Measurements from ENCODE around the gene ENG.

Gene ENG

GRCh38 chr9:127860779-127861178, 6.3 kb upstream of the ENG start:
- TF ChIP-seq ZFX (IDR thresholded peaks at IDR 0.05; ENCODE audit: borderline replicate concordance) = no peak
- no peak for TF ChIP-seq CTCF (IDR thresholded peaks at IDR 0.05)
- no peak overlapping the region for H3K27ac ChIP-seq

GRCh38 chr9:127860260-127860659, 5.8 kb upstream of the ENG start:
- H3K27ac ChIP-seq = no peak overlapping the region
- TF ChIP-seq ZFX (IDR thresholded peaks at IDR 0.05; ENCODE audit: borderline replicate concordance) (no peak), CTCF (IDR thresholded peaks at IDR 0.05) (no peak)

GRCh38 chr9:127858041-127858512, 3.6 kb upstream of the ENG start:
- no peak overlapping the region for H3K27ac ChIP-seq
- no peak for TF ChIP-seq ZFX (IDR thresholded peaks at IDR 0.05; ENCODE audit: borderline replicate concordance)
- TF ChIP-seq CTCF (IDR thresholded peaks at IDR 0.05) = no peak

- H3K27ac ChIP-seq = no peak overlapping the region
- TF ChIP-seq CTCF (IDR thresholded peaks at IDR 0.05) (no peak), ZFX (IDR thresholded peaks at IDR 0.05; ENCODE audit: borderline replicate concordance) (no peak)
Observed at GRCh38 chr9:127857278-127857677, 2.8 kb upstream of the ENG start.

- no peak for TF ChIP-seq CTCF (IDR thresholded peaks at IDR 0.05)
- no peak for TF ChIP-seq ZFX (IDR thresholded peaks at IDR 0.05; ENCODE audit: borderline replicate concordance)
- H3K27ac ChIP-seq = no peak overlapping the region
Observed at GRCh38 chr9:127856729-127857116, 2.3 kb upstream of the ENG start.

GRCh38 chr9:127856094-127856728, 1.8 kb upstream of the ENG start:
- TF ChIP-seq CTCF (IDR thresholded peaks at IDR 0.05) (no peak), ZFX (IDR thresholded peaks at IDR 0.05; ENCODE audit: borderline replicate concordance) (no peak)
- H3K27ac ChIP-seq = no peak overlapping the region

GRCh38 chr9:127855522-127855921, 1.1 kb upstream of the ENG start:
- H3K27ac ChIP-seq = no peak overlapping the region
- no peak for TF ChIP-seq ZFX (IDR thresholded peaks at IDR 0.05; ENCODE audit: borderline replicate concordance)
- no peak for TF ChIP-seq CTCF (IDR thresholded peaks at IDR 0.05)
